ENCODE data around the gene PCDHB7.
"Not testable (repeated sequence)": the region's sequence is repeated elsewhere in the genome, so short reads cannot be mapped to it uniquely, and the experiment has no call there.

PCDHB7 gene

DNA sequence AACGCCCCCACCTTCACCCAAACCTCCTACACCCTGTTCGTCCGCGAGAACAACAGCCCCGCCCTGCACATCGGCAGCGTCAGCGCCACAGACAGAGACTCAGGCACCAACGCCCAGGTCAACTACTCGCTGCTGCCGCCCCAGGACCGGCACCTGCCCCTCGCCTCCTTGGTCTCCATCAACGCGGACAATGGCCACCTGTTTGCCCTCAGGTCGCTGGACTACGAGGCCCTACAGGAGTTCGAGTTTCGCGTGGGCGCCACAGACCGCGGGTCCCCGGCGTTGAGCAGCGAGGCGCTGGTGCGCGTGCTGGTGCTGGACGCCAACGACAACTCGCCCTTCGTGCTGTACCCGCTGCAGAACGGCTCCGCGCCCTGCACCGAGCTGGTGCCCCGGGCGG is 52.4 kb downstream of the PCDHB7 start:
- not testable (repeated sequence) for DNase-seq

DNA sequence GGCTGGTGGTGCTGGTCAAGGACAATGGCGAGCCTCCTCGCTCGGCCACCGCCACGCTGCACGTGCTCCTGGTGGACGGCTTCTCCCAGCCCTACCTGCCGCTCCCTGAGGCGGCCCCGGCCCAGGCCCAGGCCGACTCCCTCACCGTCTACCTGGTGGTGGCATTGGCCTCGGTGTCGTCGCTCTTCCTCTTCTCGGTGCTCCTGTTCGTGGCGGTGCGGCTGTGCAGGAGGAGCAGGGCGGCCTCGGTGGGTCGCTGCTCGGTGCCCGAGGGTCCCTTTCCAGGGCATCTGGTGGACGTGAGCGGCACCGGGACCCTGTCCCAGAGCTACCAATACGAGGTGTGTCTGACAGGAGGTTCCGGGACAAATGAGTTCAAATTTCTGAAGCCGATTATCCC is 53.0 kb downstream of the PCDHB7 start:
- not testable (repeated sequence) for DNase-seq
